ENCODE data around the gene GPATCH4.
A peak's percentile ranks its signal among the peaks of the same experiment; 100 is the strongest.
"Not testable (repeated sequence)": the region's sequence is repeated elsewhere in the genome, so short reads cannot be mapped to it uniquely, and the experiment has no call there.

Gene GPATCH4

DNA sequence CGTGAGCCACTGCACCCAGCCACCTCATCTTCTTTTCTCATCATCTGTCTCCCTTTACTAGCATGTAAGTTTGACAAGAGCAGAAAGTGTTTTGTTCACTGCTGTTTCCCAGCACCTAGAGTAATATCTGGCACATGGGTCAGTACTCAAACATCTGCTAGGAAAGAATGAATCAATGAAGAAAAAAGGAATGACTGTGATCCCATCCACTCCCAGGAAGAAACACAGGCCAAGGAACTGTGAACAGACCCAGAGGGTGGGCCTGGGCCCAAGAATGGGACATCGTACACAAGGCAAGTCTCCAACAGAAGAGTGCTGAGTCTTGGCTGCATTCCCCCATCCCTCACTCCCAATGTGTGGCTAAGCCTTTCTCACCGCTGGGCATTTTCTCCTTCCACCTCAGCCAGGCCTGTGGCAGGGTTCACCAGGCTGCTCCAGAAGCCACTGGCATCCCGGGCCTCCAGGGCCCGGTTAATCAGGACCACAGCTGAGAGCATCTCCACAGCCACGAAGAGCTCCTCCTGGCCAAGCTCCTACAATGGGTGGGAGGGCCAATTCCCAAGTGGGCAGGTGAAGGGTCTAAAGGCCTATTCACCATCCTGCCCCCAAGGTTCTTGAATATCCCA lies 47.3 kb downstream of the GPATCH4 start:
- no peaks in the 10 kb centered on the region for H3K79me1 ChIP-seq (ENCODE audit: low read length)
- H2BK12ac ChIP-seq (ENCODE audit: low read length) = no peak overlapping the region
- H3K4me2 ChIP-seq (ENCODE audit: low read length) = no peak overlapping the region
- no peak overlapping the region for H3K23ac ChIP-seq (ENCODE audit: low read length)
- H3K27ac ChIP-seq (ENCODE audit: low read depth, low read length) = no peak overlapping the region
- H3K18ac ChIP-seq (ENCODE audit: low read length) = no peak overlapping the region
- H4K91ac ChIP-seq (ENCODE audit: low read depth, low read length) = no peak overlapping the region
- H4K12ac ChIP-seq (ENCODE audit: low read depth, low read length) = no peak overlapping the region
- H3K9ac ChIP-seq (ENCODE audit: low read length) = no peak overlapping the region
- no CpG with 5 or more reads among the region's 6 CpGs for WGBS (ENCODE audit: extremely low coverage, insufficient coverage, insufficient read length)
- no peak overlapping the region for H2AK5ac ChIP-seq (ENCODE audit: low read length)
- H3K4me3 ChIP-seq (ENCODE audit: low read depth, low read length) = no peak overlapping the region
- H3K79me2 ChIP-seq (ENCODE audit: control insufficient read depth, insufficient read depth, low read length, poor library complexity) = no peaks in the 10 kb centered on the region
- peaks cover 28 to 42% of the 10 kb centered on the region in 2 experiments for H3K36me3 ChIP-seq (ENCODE audit: control insufficient read depth in 1 of 2, insufficient read depth in 2 of 2, low read length in 2 of 2)
- H3K4me1 ChIP-seq (ENCODE audit: control insufficient read depth in 1 of 2, insufficient read depth in 2 of 2, low read length in 2 of 2) = peaks cover 3 to 5% of the 10 kb centered on the region in 2 experiments
- no peak overlapping the region for H4K8ac ChIP-seq (ENCODE audit: low read depth, low read length)
- no peak overlapping the region for H3K14ac ChIP-seq (ENCODE audit: low read length)
- H3K4ac ChIP-seq (ENCODE audit: low read depth, low read length) = no peak overlapping the region
- no peaks in the 10 kb centered on the region for H3K9me3 ChIP-seq (ENCODE audit: insufficient read depth, low read depth, low read length)
- no peak for DNase-seq
- no peak overlapping the region for H2BK5ac ChIP-seq (ENCODE audit: low read depth, low read length, poor library complexity)
- no peak overlapping the region for H2BK120ac ChIP-seq (ENCODE audit: insufficient read depth, low read length, poor library complexity)
- no peaks in the 10 kb centered on the region for H3K27me3 ChIP-seq (ENCODE audit: insufficient read depth, low read length)
- no peak overlapping the region for H2AFZ ChIP-seq (ENCODE audit: insufficient read depth, low read length, poor library complexity)

DNA sequence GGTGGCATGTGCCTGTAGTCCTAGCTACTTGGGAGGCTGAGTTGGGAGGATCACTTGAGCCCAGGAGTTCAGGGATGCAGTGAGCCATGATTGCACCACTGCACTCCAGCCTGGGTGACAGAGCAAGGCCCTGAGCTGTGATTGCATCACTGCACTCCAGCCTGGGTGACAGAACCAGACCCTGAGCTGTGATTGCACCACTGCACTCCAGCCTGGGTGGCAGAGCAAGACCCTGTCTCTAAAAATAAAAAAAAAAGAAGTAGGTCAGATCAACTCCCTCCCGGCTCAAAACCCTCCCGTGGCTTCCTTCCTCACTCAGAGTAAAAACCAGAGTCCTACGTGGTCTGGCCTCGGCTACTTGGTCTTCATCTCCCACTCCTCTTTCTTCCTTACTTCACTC lies 48.3 kb downstream of the GPATCH4 start:
- WGBS (ENCODE audit: extremely low coverage, insufficient coverage, insufficient read length) = no CpG with 5 or more reads among the region's 4 CpGs
- not testable (repeated sequence) for H3K4me3 ChIP-seq (ENCODE audit: low read depth, low read length); H2BK12ac ChIP-seq (ENCODE audit: low read length); H2BK120ac ChIP-seq (ENCODE audit: insufficient read depth, low read length, poor library complexity); H3K27me3 ChIP-seq (ENCODE audit: insufficient read depth, low read length); H2AFZ ChIP-seq (ENCODE audit: insufficient read depth, low read length, poor library complexity); H3K9me3 ChIP-seq (ENCODE audit: insufficient read depth, low read depth, low read length); H3K18ac ChIP-seq (ENCODE audit: low read length); H3K23ac ChIP-seq (ENCODE audit: low read length); H3K27ac ChIP-seq (ENCODE audit: low read depth, low read length); H4K12ac ChIP-seq (ENCODE audit: low read depth, low read length); H3K4ac ChIP-seq (ENCODE audit: low read depth, low read length); H3K4me1 ChIP-seq (ENCODE audit: control insufficient read depth in 1 of 2, insufficient read depth in 2 of 2, low read length in 2 of 2); H3K4me2 ChIP-seq (ENCODE audit: low read length); H3K9ac ChIP-seq (ENCODE audit: low read length); H4K91ac ChIP-seq (ENCODE audit: low read depth, low read length); H3K79me2 ChIP-seq (ENCODE audit: control insufficient read depth, insufficient read depth, low read length, poor library complexity); H2AK5ac ChIP-seq (ENCODE audit: low read length); H3K14ac ChIP-seq (ENCODE audit: low read length); H4K8ac ChIP-seq (ENCODE audit: low read depth, low read length); H3K79me1 ChIP-seq (ENCODE audit: low read length); H2BK5ac ChIP-seq (ENCODE audit: low read depth, low read length, poor library complexity)
- DNase-seq = peak; percentile 80 to 84
- peaks cover 35 to 51% of the 10 kb centered on the region in 2 experiments for H3K36me3 ChIP-seq (ENCODE audit: control insufficient read depth in 1 of 2, insufficient read depth in 2 of 2, low read length in 2 of 2)

DNA sequence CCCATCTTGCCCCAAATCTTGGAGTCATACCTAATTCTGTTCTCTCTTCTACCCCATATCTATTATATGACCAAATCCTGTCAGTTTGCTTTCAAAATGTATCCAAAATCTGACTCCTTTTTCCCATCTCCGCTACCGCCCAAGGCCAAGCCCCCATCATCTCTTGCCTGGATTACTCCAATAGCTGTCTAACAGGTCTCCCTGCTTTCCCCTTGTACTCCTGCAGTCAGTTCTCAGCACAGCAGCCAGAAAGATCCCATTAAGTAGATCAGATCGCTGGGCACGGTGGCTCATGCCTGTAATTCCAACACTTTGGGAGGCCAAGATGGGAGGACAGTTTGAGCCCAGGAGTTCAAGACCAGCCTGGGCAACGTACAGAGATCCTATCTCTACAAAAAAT lies 48.8 kb downstream of the GPATCH4 start:
- H3K9me3 ChIP-seq (ENCODE audit: insufficient read depth, low read depth, low read length) = no peaks in the 10 kb centered on the region
- H4K8ac ChIP-seq (ENCODE audit: low read depth, low read length) = no peak overlapping the region
- no peak overlapping the region for H3K14ac ChIP-seq (ENCODE audit: low read length)
- WGBS (ENCODE audit: extremely low coverage, insufficient coverage, insufficient read length) = no CpG with 5 or more reads among the region's 5 CpGs
- no peak overlapping the region for H3K4me2 ChIP-seq (ENCODE audit: low read length)
- no peak overlapping the region for H2BK12ac ChIP-seq (ENCODE audit: low read length)
- H3K4ac ChIP-seq (ENCODE audit: low read depth, low read length) = no peak overlapping the region
- H3K79me2 ChIP-seq (ENCODE audit: control insufficient read depth, insufficient read depth, low read length, poor library complexity) = no peaks in the 10 kb centered on the region
- H2BK120ac ChIP-seq (ENCODE audit: insufficient read depth, low read length, poor library complexity) = no peak overlapping the region
- no peak overlapping the region for H3K27ac ChIP-seq (ENCODE audit: low read depth, low read length)
- no peaks in the 10 kb centered on the region for H3K79me1 ChIP-seq (ENCODE audit: low read length)
- H3K18ac ChIP-seq (ENCODE audit: low read length) = no peak overlapping the region
- DNase-seq = peak; percentile 93 to 97
- no peak overlapping the region for H2AK5ac ChIP-seq (ENCODE audit: low read length)
- H3K27me3 ChIP-seq (ENCODE audit: insufficient read depth, low read length) = no peaks in the 10 kb centered on the region
- H3K9ac ChIP-seq (ENCODE audit: low read length) = no peak overlapping the region
- H4K91ac ChIP-seq (ENCODE audit: low read depth, low read length) = no peak overlapping the region
- no peak overlapping the region for H2AFZ ChIP-seq (ENCODE audit: insufficient read depth, low read length, poor library complexity)
- H3K4me3 ChIP-seq (ENCODE audit: low read depth, low read length) = no peak overlapping the region
- no peak overlapping the region for H2BK5ac ChIP-seq (ENCODE audit: low read depth, low read length, poor library complexity)
- H3K4me1 ChIP-seq (ENCODE audit: control insufficient read depth in 1 of 2, insufficient read depth in 2 of 2, low read length in 2 of 2) = peaks cover 5 to 8% of the 10 kb centered on the region in 2 experiments
- no peak overlapping the region for H3K23ac ChIP-seq (ENCODE audit: low read length)
- no peak overlapping the region for H4K12ac ChIP-seq (ENCODE audit: low read depth, low read length)
- peaks cover 35 to 51% of the 10 kb centered on the region in 2 experiments for H3K36me3 ChIP-seq (ENCODE audit: control insufficient read depth in 1 of 2, insufficient read depth in 2 of 2, low read length in 2 of 2)

DNA sequence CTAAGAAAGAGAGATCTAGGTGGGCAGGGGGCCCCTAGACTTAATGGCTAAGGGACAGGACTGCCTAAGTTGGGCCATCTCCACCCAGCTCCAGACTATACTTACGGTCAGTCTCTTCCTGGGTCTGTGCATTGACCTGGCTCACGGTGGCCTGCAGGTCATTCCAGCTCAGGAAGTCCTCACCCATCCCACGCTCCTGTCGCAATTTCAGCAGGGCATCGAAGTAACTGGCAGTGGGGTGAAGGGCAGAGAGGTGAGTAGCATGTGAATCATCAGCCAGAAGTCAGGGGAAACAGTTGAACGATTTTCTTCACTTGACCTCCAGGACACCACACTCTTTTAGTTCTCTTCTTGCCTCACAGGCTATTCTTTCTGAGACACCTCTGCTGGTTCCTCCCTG lies 49.4 kb downstream of the GPATCH4 start:
- Histone ChIP-seq H3K4me3 (ENCODE audit: low read depth, low read length) (no peak overlapping the region), H3K79me2 (ENCODE audit: control insufficient read depth, insufficient read depth, low read length, poor library complexity) (no peaks in the 10 kb centered on the region), H3K14ac (ENCODE audit: low read length) (no peak overlapping the region), H3K23ac (ENCODE audit: low read length) (no peak overlapping the region), H3K27me3 (ENCODE audit: insufficient read depth, low read length) (no peaks in the 10 kb centered on the region), H3K4ac (ENCODE audit: low read depth, low read length) (no peak overlapping the region), H3K9ac (ENCODE audit: low read length) (no peak overlapping the region), H2BK120ac (ENCODE audit: insufficient read depth, low read length, poor library complexity) (no peak overlapping the region), H2AK5ac (ENCODE audit: low read length) (no peak overlapping the region), H3K4me1 (ENCODE audit: control insufficient read depth in 1 of 2, insufficient read depth in 2 of 2, low read length in 2 of 2) (peaks cover 5 to 8% of the 10 kb centered on the region in 2 experiments), H3K4me2 (ENCODE audit: low read length) (no peak overlapping the region), H3K79me1 (ENCODE audit: low read length) (no peaks in the 10 kb centered on the region), H3K9me3 (ENCODE audit: insufficient read depth, low read depth, low read length) (no peaks in the 10 kb centered on the region), H4K8ac (ENCODE audit: low read depth, low read length) (no peak overlapping the region), H3K18ac (ENCODE audit: low read length) (no peak overlapping the region), H3K27ac (ENCODE audit: low read depth, low read length) (no peak overlapping the region), H3K36me3 (ENCODE audit: control insufficient read depth in 1 of 2, insufficient read depth in 2 of 2, low read length in 2 of 2) (peaks cover 39 to 55% of the 10 kb centered on the region in 2 experiments), H4K12ac (ENCODE audit: low read depth, low read length) (no peak overlapping the region), H2AFZ (ENCODE audit: insufficient read depth, low read length, poor library complexity) (no peak overlapping the region), H2BK5ac (ENCODE audit: low read depth, low read length, poor library complexity) (no peak overlapping the region), H4K91ac (ENCODE audit: low read depth, low read length) (no peak overlapping the region), H2BK12ac (ENCODE audit: low read length) (no peak overlapping the region)
- WGBS (ENCODE audit: extremely low coverage, insufficient coverage, insufficient read length) = no CpG with 5 or more reads among the region's 6 CpGs
- peak; percentile 59 to 63 for DNase-seq
